SK-N-SH (cell line): ENCODE results near the gene TMEM221. TPM values are rescaled to one million over a fixed set of nuclear protein-coding genes. Genes with fewer than 3 reads are reported as not detected.

Source experiments
- CTCF ChIA-PET: fragments of 300-600, 350-600 bp; formaldehyde crosslinking; extraction: SDS; loops from one replicate; lab custom pipeline; 2021; lab: Yijun Ruan, JAX
- POLR2A ChIA-PET: fragments of 350-600 bp; sonication (Branson Sonifier 250); formaldehyde crosslinking; extraction: SDS; loops from one replicate; lab custom pipeline; 2020; ENCODE audit warnings: antibody characterized with exemption, inconsistent platforms; lab: Yijun Ruan, JAX
- DNase-seq: peaks from one replicate; pipeline ENCODE4 v3.0.0; 2012
- H2AFZ ChIP-seq: fragments of 200-600 bp; sonication (generic); 2 replicates; pipeline ENCODE4 v1.8.1; 2016; ENCODE audit warnings: antibody characterized with exemption, mild to moderate bottlenecking, low read depth
- H3F3A ChIP-seq: fragments of 200-600 bp; sonication (generic); replicated peaks from 2 replicates; pipeline ENCODE3; 2016; ENCODE audit warnings: antibody characterized with exemption, mild to moderate bottlenecking; ENCODE audit not compliant: insufficient read depth
- H3K27ac ChIP-seq, 2 experiments: fragments of 200-500 bp in 1 of 2; fragments of 200-600 bp in 1 of 2; sonication (Bioruptor generic) in 1 of 2; sonication (generic), shearing (Covaris generic) in 1 of 2; 2 replicates each; pipeline versions ENCODE4 v1.5.1 to v1.6.1; 2014 to 2016; ENCODE audit warnings: low read depth in 2 of 2, inconsistent platforms in 1 of 2, low read length in 1 of 2, mild to moderate bottlenecking in 1 of 2, mixed read lengths in 1 of 2
- H3K27me3 ChIP-seq: fragments of 200-600 bp; sonication (generic), shearing (Covaris generic); 2 replicates; pipeline ENCODE4 v1.6.1; 2016; ENCODE audit warnings: mixed run types; ENCODE audit not compliant: insufficient read depth
- H3K36me3 ChIP-seq, 2 experiments: fragments of 200-500 bp in 1 of 2; fragments of 200-600 bp in 1 of 2; sonication (Bioruptor generic) in 1 of 2; sonication (generic) in 1 of 2; replicated peaks in 1 of 2; 2 replicates each; pipeline versions ENCODE3 to v1.5.1; 2014 to 2016; ENCODE audit warnings: low read length in 1 of 2, mild to moderate bottlenecking in 1 of 2; ENCODE audit not compliant: insufficient read depth in 2 of 2, control insufficient read depth in 1 of 2
- H3K4me1 ChIP-seq, 2 experiments: fragments of 200-500 bp in 1 of 2; fragments of 200-600 bp in 1 of 2; sonication (Bioruptor generic) in 1 of 2; sonication (generic), shearing (Covaris generic) in 1 of 2; 2 replicates each; pipeline versions ENCODE4 v1.5.1 to v1.6.1; 2014 to 2016; ENCODE audit warnings: low read depth in 1 of 2, low read length in 1 of 2, mixed run types in 1 of 2; ENCODE audit not compliant: insufficient read depth in 2 of 2, control insufficient read depth in 1 of 2
- H3K4me2 ChIP-seq: fragments of 200-600 bp; sonication (generic), shearing (Covaris generic); 2 replicates; pipeline ENCODE4 v1.6.1; 2017; ENCODE audit warnings: mixed run types
- H3K4me3 ChIP-seq, 2 experiments: fragments of 200-500 bp in 1 of 2; fragments of 200-600 bp in 1 of 2; sonication (Bioruptor generic) in 1 of 2; sonication (generic), shearing (Covaris generic) in 1 of 2; 2 replicates each; pipeline versions ENCODE4 v1.5.1 to v1.8.1; 2014 to 2016; ENCODE audit warnings: low read depth in 2 of 2, inconsistent platforms in 1 of 2, low read length in 1 of 2, mild to moderate bottlenecking in 1 of 2, mixed read lengths in 1 of 2, moderate library complexity in 1 of 2
- H3K79me2 ChIP-seq: fragments of 200-600 bp; sonication (generic); 2 replicates; pipeline ENCODE4 v1.8.1; 2017; ENCODE audit warnings: mild to moderate bottlenecking; ENCODE audit not compliant: insufficient read depth
- H3K9ac ChIP-seq: fragments of 200-600 bp; sonication (generic); 2 replicates; pipeline ENCODE4 v1.6.1; 2017; ENCODE audit warnings: mixed run types
- H3K9me2 ChIP-seq: fragments of 200-600 bp; sonication (generic); 2 replicates; pipeline ENCODE4 v1.6.1; 2017; ENCODE audit warnings: mixed run types
- H3K9me3 ChIP-seq: fragments of 200-600 bp; sonication (generic); 2 replicates; pipeline ENCODE4 v1.6.1; 2017; ENCODE audit warnings: mixed run types, mild to moderate bottlenecking, moderate library complexity
- H4K20me1 ChIP-seq: fragments of 200-600 bp; sonication (generic); 2 replicates; pipeline ENCODE4 v1.6.1; 2017; ENCODE audit warnings: mild to moderate bottlenecking, mixed run types; ENCODE audit not compliant: insufficient read depth
- GABPA ChIP-seq: IDR thresholded peaks from 2 replicates; pipeline ENCODE4 v1.4.0; 2012; ENCODE audit warnings: low read depth, mild to moderate bottlenecking
- GATA2 ChIP-seq: sonication (generic); formaldehyde crosslinking; IDR thresholded peaks from 2 replicates; pipeline ENCODE4 v1.5.0; 2020; ENCODE audit warnings: mild to moderate bottlenecking, missing genetic modification reagents
- POLR2AphosphoS5 ChIP-seq: IDR thresholded peaks from 2 replicates; pipeline ENCODE4 v1.6.1; 2012; ENCODE audit warnings: low read depth, low read length
- RAD21 ChIP-seq: IDR thresholded peaks from 2 replicates; pipeline ENCODE4 v1.6.1; 2012; ENCODE audit warnings: mild to moderate bottlenecking, low read length
- SMC3 ChIP-seq: IDR thresholded peaks from 2 replicates; pipeline ENCODE4 v1.6.1; 2012; ENCODE audit warnings: low read depth, low read length, improper control_type of control experiment
- WGBS: methylation state at CpG from one replicate; pipeline ENCODE4 v1.1.6; 2017; ENCODE audit warnings: low lambda C conversion rate; 5-methylcytosine and 5-hydroxymethylcytosine counted together
- polyA plus RNA-seq, 3 experiments: library from polyadenylated mRNA; depleted of rRNA; stranded (reverse); fragments of >200 nt; gene quantifications; 2 replicates each; pipeline ENCODE4 v1.2.3, GENCODE V29; 2012
- TF ChIP-seq, protein P1 (sequence below): fragments of 200-600 bp; sonication (generic); IDR thresholded peaks from 2 replicates; pipeline ENCODE4 v1.6.1; 2017; ENCODE audit warnings: antibody characterized with exemption, mild to moderate bottlenecking, moderate library complexity
- TF ChIP-seq, protein P2 (sequence below): fragments of 150-350 bp; IDR thresholded peaks from 2 replicates; pipeline ENCODE4 v1.6.1; 2016; ENCODE audit warnings: mild to moderate bottlenecking, low read depth, low read length

TMEM221 gene
- polyA plus RNA-seq, 1 of the 3 experiments (the other 2 are of a cell fraction): 0.62 TPM

GRCh38 chr19:17394891-17395415, 53.5 kb downstream of the TMEM221 start:
- peaks cover 3% of the 10 kb centered on the region for H3F3A ChIP-seq
- H3K9ac ChIP-seq: no peak overlapping the region
- TF ChIP-seq GABPA: peak; percentile 32; the same call in 1 of the 2 replicates
- TF ChIP-seq GATA2 (CRISPR knock-in tag): no peak
- TF ChIP-seq SMC3: peak; percentile 66
- TF ChIP-seq RAD21: peak; percentile 77
- TF ChIP-seq, protein P1, sequence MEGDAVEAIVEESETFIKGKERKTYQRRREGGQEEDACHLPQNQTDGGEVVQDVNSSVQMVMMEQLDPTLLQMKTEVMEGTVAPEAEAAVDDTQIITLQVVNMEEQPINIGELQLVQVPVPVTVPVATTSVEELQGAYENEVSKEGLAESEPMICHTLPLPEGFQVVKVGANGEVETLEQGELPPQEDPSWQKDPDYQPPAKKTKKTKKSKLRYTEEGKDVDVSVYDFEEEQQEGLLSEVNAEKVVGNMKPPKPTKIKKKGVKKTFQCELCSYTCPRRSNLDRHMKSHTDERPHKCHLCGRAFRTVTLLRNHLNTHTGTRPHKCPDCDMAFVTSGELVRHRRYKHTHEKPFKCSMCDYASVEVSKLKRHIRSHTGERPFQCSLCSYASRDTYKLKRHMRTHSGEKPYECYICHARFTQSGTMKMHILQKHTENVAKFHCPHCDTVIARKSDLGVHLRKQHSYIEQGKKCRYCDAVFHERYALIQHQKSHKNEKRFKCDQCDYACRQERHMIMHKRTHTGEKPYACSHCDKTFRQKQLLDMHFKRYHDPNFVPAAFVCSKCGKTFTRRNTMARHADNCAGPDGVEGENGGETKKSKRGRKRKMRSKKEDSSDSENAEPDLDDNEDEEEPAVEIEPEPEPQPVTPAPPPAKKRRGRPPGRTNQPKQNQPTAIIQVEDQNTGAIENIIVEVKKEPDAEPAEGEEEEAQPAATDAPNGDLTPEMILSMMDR: peak; percentile 67
- H3K27ac ChIP-seq: no peak overlapping the region
- H3K79me2 ChIP-seq: no peaks in the 10 kb centered on the region
- H3K36me3 ChIP-seq: no peaks in the 10 kb centered on the region
- CTCF ChIA-PET: interaction anchor here (0.6 to 2.0 kb wide), 15 partner anchors 9 to 181 kb away, joined by 3 to 8 read pairs (median 3); partner anchors contain the start of gene TMEM221
- no peak overlapping the region for H3K4me3 ChIP-seq
- WGBS: 50% methylated on average over 10 of the region's 19 CpGs
- no peaks in the 10 kb centered on the region for H3K9me2 ChIP-seq
- H3K4me1 ChIP-seq: peaks cover 0 to 7% of the 10 kb centered on the region in 2 experiments; a peak in 1 of 4 replicates
- no peaks in the 10 kb centered on the region for H3K27me3 ChIP-seq
- DNase-seq: peak; percentile 81
- no peak overlapping the region for H3K4me2 ChIP-seq
- H4K20me1 ChIP-seq: no peaks in the 10 kb centered on the region
- no peak overlapping the region for H2AFZ ChIP-seq
- no peaks in the 10 kb centered on the region for H3K9me3 ChIP-seq
- POLR2A ChIA-PET: no interaction called here

DNA sequence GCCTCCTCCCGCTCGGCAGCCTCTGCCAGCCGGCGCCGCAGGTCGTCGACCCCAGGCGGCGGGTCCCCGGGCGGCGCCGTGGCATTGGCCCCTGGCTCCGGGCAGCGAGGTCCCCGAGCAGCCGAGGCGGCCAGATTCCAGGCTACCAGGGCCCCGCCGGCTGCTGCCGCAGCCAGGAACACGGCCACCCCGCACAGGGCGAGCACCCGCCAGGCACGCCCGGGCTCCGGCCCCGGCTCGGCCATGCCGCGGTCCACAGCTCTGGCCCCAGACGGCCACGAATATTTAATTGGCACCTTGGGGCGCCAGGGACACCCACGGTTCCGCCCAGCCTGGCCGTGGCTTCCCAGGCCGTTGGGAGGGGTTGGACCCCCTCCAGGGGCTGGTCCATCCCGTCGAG, 54.6 kb downstream of the TMEM221 start, which contains the start of gene CCDC194:
TSS of gene CCDC194 (minus strand) at position 283 of the 400 bp plus-strand sequence. CDS start at position 245, 38 bp downstream.
- H3K4me3 ChIP-seq: no peak within 1 kb of the TSS
- no peak for TF ChIP-seq POLR2AphosphoS5
- TF ChIP-seq, protein P2, sequence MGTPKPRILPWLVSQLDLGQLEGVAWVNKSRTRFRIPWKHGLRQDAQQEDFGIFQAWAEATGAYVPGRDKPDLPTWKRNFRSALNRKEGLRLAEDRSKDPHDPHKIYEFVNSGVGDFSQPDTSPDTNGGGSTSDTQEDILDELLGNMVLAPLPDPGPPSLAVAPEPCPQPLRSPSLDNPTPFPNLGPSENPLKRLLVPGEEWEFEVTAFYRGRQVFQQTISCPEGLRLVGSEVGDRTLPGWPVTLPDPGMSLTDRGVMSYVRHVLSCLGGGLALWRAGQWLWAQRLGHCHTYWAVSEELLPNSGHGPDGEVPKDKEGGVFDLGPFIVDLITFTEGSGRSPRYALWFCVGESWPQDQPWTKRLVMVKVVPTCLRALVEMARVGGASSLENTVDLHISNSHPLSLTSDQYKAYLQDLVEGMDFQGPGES: no peak
- CTCF ChIA-PET: interaction anchor here (0.6 to 2.0 kb wide), 15 partner anchors 8 to 182 kb away, joined by 3 to 8 read pairs (median 3); partner anchors contain the start of genes MVB12A and TMEM221

More for the DNA sequence above, 54.6 kb downstream of the TMEM221 start, which contains the start of gene CCDC194:
- Histone ChIP-seq H3K27me3 (no peaks in the 10 kb centered on the region), H3K9ac (no peak within 1 kb of the TSS), H3K4me2 (no peak within 1 kb of the TSS), H3K9me3 (no peaks in the 10 kb centered on the region), H3F3A (peaks cover 5% of the 10 kb centered on the region), H3K36me3 (no peaks in the 10 kb centered on the region), H3K9me2 (no peaks in the 10 kb centered on the region), H2AFZ (no peak within 1 kb of the TSS), H4K20me1 (no peaks in the 10 kb centered on the region), H3K4me1 (peaks cover 0 to 7% of the 10 kb centered on the region in 2 experiments; a peak in 1 of 4 replicates), H3K27ac (no peak within 1 kb of the TSS), H3K79me2 (no peaks in the 10 kb centered on the region)
- POLR2A ChIA-PET: no interaction called here
- no peak for DNase-seq
- 66% methylated on average over 32 of the region's 41 CpGs for WGBS
